Hepatocyte (in vitro differentiated cells): ENCODE results near the gene B3GALT4. TPM values are rescaled to one million over a fixed set of nuclear protein-coding genes. Genes with fewer than 3 reads are reported as not detected.
A peak's percentile ranks its signal among the peaks of the same experiment; 100 is the strongest.

Experiments
- DNase-seq: peaks from one replicate; pipeline ENCODE4 v3.0.0-alpha.2; 2016; ENCODE audit warnings: low spot score
- H2AFZ ChIP-seq: fragments of 200-600 bp; sonication (generic); 2 replicates; pipeline ENCODE4 v1.6.0; 2016; ENCODE audit warnings: antibody characterized with exemption, mild to moderate bottlenecking
- H3K27ac ChIP-seq: fragments of 200-600 bp; sonication (generic); 2 replicates; pipeline ENCODE4 v1.5.1; 2016; ENCODE audit warnings: mild to moderate bottlenecking
- H3K27me3 ChIP-seq: fragments of 200-600 bp; sonication (generic); 2 replicates; pipeline ENCODE4 v1.6.1; 2016
- H3K36me3 ChIP-seq: fragments of 200-600 bp; sonication (generic); replicated peaks from 2 replicates; pipeline ENCODE4 v1.5.1; 2016; ENCODE audit warnings: low read depth; ENCODE audit not compliant: insufficient read depth
- H3K4me1 ChIP-seq: fragments of 200-600 bp; sonication (generic); 2 replicates; pipeline ENCODE4 v1.5.1; 2016; ENCODE audit warnings: mild to moderate bottlenecking, moderate library complexity; ENCODE audit not compliant: insufficient read depth
- H3K4me2 ChIP-seq: fragments of 200-600 bp; sonication (generic); 2 replicates; pipeline ENCODE4 v1.6.0; 2016
- H3K4me3 ChIP-seq: fragments of 200-600 bp; sonication (generic); 2 replicates; pipeline ENCODE4 v1.5.1; 2016; ENCODE audit warnings: mild to moderate bottlenecking
- H3K79me2 ChIP-seq: fragments of 200-600 bp; sonication (generic); 2 replicates; pipeline ENCODE4 v1.6.0; 2017; ENCODE audit warnings: mild to moderate bottlenecking
- H3K9me2 ChIP-seq: fragments of 200-600 bp; sonication (generic); replicated peaks from 2 replicates; pipeline ENCODE4 v1.6.0; 2017; ENCODE audit warnings: mild to moderate bottlenecking; ENCODE audit not compliant: insufficient read depth
- H3K9me3 ChIP-seq: fragments of 200-600 bp; sonication (generic); 2 replicates; pipeline ENCODE4 v1.5.1; 2016; ENCODE audit warnings: low read depth, mild to moderate bottlenecking
- H4K20me1 ChIP-seq: fragments of 200-600 bp; sonication (generic); 2 replicates; pipeline ENCODE4 v1.6.0; 2016; ENCODE audit warnings: mild to moderate bottlenecking; ENCODE audit not compliant: insufficient read depth, poor library complexity, severe bottlenecking
- CTCF ChIP-seq: fragments of 200-600 bp; sonication (generic); IDR thresholded peaks from 2 replicates; pipeline ENCODE4 v1.5.1; 2016; ENCODE audit warnings: antibody characterized with exemption, mild to moderate bottlenecking; ENCODE audit not compliant: poor library complexity
- EZH2 ChIP-seq: fragments of 200-600 bp; sonication (generic); IDR thresholded peaks from 2 replicates; pipeline ENCODE4 v1.6.1; 2016; ENCODE audit warnings: antibody characterized with exemption, mild to moderate bottlenecking, borderline replicate concordance
- EZH2phosphoT487 ChIP-seq: fragments of 200-600 bp; sonication (generic); IDR thresholded peaks from one replicate; pipeline ENCODE4 v1.6.1; 2018; ENCODE audit warnings: antibody characterized with exemption, mild to moderate bottlenecking, low read depth, moderate library complexity; ENCODE audit not compliant: unreplicated experiment, severe bottlenecking
- WGBS: methylation state at CpG from one replicate; pipeline ENCODE4 v1.1.6; 2016; ENCODE audit warnings: low lambda C conversion rate; ENCODE audit errors: missing lambda C conversion rate; 5-methylcytosine and 5-hydroxymethylcytosine counted together
- polyA plus RNA-seq: library from polyadenylated mRNA; unstranded; fragments of >200 nt; fragmentation: Nextera tagmentation; extraction: Ambion mirVana; gene quantifications from 2 replicates; pipeline ENCODE4 v1.2.1, GENCODE V29; 2016
- total RNA-seq: library from RNA; depleted of rRNA; stranded (reverse); fragments of >200 nt; gene quantifications from 2 replicates; pipeline ENCODE4 v1.2.3, GENCODE V29; 2014

The B3GALT4 gene
- total and polyA plus RNA-seq, 2 experiments from 2014 or later, result 2.0 to 5.7 TPM

DNA sequence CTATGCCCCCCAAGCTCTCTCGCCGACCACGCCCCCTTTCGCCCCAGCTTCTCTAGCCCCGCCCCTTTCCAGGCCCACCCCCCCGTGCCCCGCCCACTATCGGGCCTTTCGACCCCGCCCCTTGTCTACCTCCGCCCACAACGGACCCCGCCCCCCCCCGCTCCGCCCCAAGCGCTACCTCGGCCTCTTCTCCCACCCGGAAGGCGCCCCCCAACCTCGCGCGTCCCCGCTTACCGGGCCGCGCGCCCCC is 40.4 kb downstream of the B3GALT4 start:
- H3K79me2 ChIP-seq, result peaks cover 32% of the 10 kb centered on the region
- peak overlapping the region; percentile 78 for H3K4me2 ChIP-seq

DNA sequence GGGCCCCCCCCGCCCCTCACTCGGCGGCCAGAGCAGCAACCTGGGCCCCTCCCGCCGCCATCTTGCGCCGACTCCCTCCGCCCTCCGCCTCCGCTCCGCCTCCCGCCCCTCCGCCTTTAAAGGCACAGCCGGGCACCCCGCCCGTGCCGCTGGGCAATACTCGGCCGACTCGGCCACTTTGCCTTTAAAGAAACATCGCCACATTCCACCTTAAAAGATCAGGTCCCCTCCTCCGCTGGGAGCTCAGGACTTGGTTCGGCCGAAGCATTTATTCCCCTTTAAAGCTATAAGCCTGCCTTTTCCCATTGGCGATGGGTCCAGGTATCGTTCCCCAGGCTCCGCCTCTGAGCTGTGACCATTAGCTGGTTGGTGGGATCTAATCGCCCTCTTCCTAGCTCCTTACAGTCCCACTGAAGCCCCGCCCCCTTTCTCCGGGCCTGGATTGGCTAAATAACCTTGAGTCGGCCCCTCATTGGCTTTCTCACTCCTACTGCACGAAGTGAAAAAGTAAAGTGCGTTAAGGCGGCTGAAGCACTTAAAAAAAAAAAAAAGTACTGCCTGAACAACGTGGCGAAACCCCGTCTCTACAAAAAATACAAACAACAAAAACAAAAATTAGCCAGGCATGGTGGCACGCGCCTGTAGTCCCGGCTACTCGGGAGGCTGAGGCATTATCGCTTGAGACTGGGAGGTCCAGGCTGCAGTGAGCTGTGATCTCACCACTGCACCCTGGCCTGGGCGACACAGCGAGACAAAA is 40.9 kb downstream of the B3GALT4 start, which contains the start of gene ZBTB22:
Gene ZBTB22 (minus strand): TSS at position 76 of the 757 bp plus-strand sequence. CDS start 828 bp downstream, outside the sequence.
- DNase-seq, result peak; percentile 100
- Histone ChIP-seq H3K4me2 (peak within 1 kb of the TSS; percentile 78), H3K9me2 (no peaks in the 10 kb centered on the region), H3K4me1 (peaks cover 15% of the 10 kb centered on the region), H2AFZ (peak within 1 kb of the TSS; percentile 12), H3K9me3 (no peaks in the 10 kb centered on the region), H3K4me3 (peak within 1 kb of the TSS; percentile 24), H4K20me1 (no peaks in the 10 kb centered on the region), H3K79me2 (peaks cover 34% of the 10 kb centered on the region), H3K27me3 (no peaks in the 10 kb centered on the region), H3K27ac (peak within 1 kb of the TSS; percentile 71), H3K36me3 (no peaks in the 10 kb centered on the region)
- TF ChIP-seq CTCF, result no peak
- no peak for TF ChIP-seq EZH2phosphoT487
- TF ChIP-seq EZH2, result no peak
- 2% methylated on average over 38 of the region's 44 CpGs for WGBS

More for the DNA sequence above, 40.4 kb downstream of the B3GALT4 start:
- Histone ChIP-seq H3K4me1 (peaks cover 15% of the 10 kb centered on the region), H3K27ac (peak overlapping the region; percentile 71), H3K27me3 (no peaks in the 10 kb centered on the region), H2AFZ (no peak overlapping the region), H3K9me3 (no peaks in the 10 kb centered on the region), H3K36me3 (no peaks in the 10 kb centered on the region), H4K20me1 (no peaks in the 10 kb centered on the region), H3K9me2 (no peaks in the 10 kb centered on the region), H3K4me3 (peak overlapping the region; percentile 24)
- 0% methylated on average over 16 of the region's 27 CpGs for WGBS
- no peak for DNase-seq
- TF ChIP-seq EZH2, result no peak
- TF ChIP-seq EZH2phosphoT487, result no peak
- TF ChIP-seq CTCF, result no peak

- 64% methylated on average over 8 of the region's 8 CpGs for WGBS
- peak overlapping the region; percentile 12 for H2AFZ ChIP-seq
- H3K79me2 ChIP-seq, result peaks cover 34% of the 10 kb centered on the region
- H3K4me3 ChIP-seq, result no peak overlapping the region
- TF ChIP-seq EZH2, result no peak
- no peak for TF ChIP-seq CTCF
- TF ChIP-seq EZH2phosphoT487, result no peak
- H3K27me3 ChIP-seq, result no peaks in the 10 kb centered on the region
- H3K4me2 ChIP-seq, result peak overlapping the region; percentile 71
- H3K9me3 ChIP-seq, result no peaks in the 10 kb centered on the region
- H3K36me3 ChIP-seq, result no peaks in the 10 kb centered on the region
- no peaks in the 10 kb centered on the region for H3K9me2 ChIP-seq
- no peaks in the 10 kb centered on the region for H4K20me1 ChIP-seq
- H3K27ac ChIP-seq, result peak overlapping the region; percentile 71
- DNase-seq, result no peak
- peaks cover 15% of the 10 kb centered on the region for H3K4me1 ChIP-seq
These were observed 41.6 kb downstream of the B3GALT4 start for GRCh38 chr6:33318426-33319073.
